K562 (cell line): ENCODE measurements around the gene WDR86. TPM values are rescaled to one million over a fixed set of nuclear protein-coding genes. Genes with fewer than 3 reads are reported as not detected.
A peak's percentile ranks its signal among the peaks of the same experiment; 100 is the strongest.

Source experiments
- ATAC-seq: fragments of 200-7000 bp; cut with Tn5 transposase; 3 replicates; pipeline ENCODE4 v1.9.1; 2020; ENCODE audit warnings: moderate library complexity
- BruUV-seq: library from RNA; stranded (reverse); fragments of 400-500 nt; replicated peaks from 2 replicates; lab custom pipeline; 2021; lab: Mats Ljungman, UMichigan
- CTCF ChIA-PET: fragments of 300-600 bp; formaldehyde crosslinking; extraction: SDS; loops from one replicate; lab custom pipeline; 2021; ENCODE audit warnings: low intra/inter-chr PET ratio; lab: Yijun Ruan, JAX
- POLR2A ChIA-PET: fragments of 300-600, 350-650 bp; sonication (Branson Sonifier 250); formaldehyde crosslinking; extraction: SDS; loops from one replicate; lab custom pipeline; 2021; ENCODE audit warnings: antibody characterized with exemption, inconsistent platforms; lab: Yijun Ruan, JAX
- DNase-seq, 4 experiments: peaks; one replicate each; pipeline versions ENCODE4 v3.0.0 to v3.0.0-alpha.2; 2011 to 2018; ENCODE audit warnings: low spot score in 3 of 4, mixed read lengths in 3 of 4; ENCODE audit errors: extremely low read depth in 1 of 4
- FAIRE-seq: peaks from 2 replicates; lab custom pipeline; 2011; peaks lifted over from hg19 to GRCh38; lab: Jason Lieb, UNC
- H2AFZ ChIP-seq: 2 replicates; pipeline ENCODE4 v1.6.0; 2011; ENCODE audit warnings: low read depth, low read length, control low read depth, inconsistent platforms
- H3K27ac ChIP-seq: fragments of 200-600 bp; 3 replicates; pipeline ENCODE4 v1.8.0; 2011; ENCODE audit warnings: low read depth, mild to moderate bottlenecking, control low read depth, inconsistent platforms, low read length, moderate library complexity, mixed read lengths; ENCODE audit errors: extremely low read depth
- H3K27me3 ChIP-seq, 2 experiments: fragments of 300-600 bp in 1 of 2; 2 replicates in 1 of 2; 3 replicates in 1 of 2; pipeline versions ENCODE4 v1.6.0 to v1.8.0; 2011; ENCODE audit warnings: inconsistent platforms in 2 of 2, low read length in 2 of 2, mild to moderate bottlenecking in 1 of 2, mixed read lengths in 1 of 2, moderate library complexity in 1 of 2; ENCODE audit not compliant: control insufficient read depth in 2 of 2, insufficient read depth in 2 of 2
- H3K36me3 ChIP-seq: fragments of 300-600 bp; 3 replicates; pipeline ENCODE4 v1.8.0; 2011; ENCODE audit warnings: mild to moderate bottlenecking, low read length, inconsistent platforms; ENCODE audit not compliant: control insufficient read depth, insufficient read depth
- H3K4me1 ChIP-seq, 2 experiments: fragments of 200-600 bp in 1 of 2; replicated peaks in 1 of 2; 2 replicates in 1 of 2; 3 replicates in 1 of 2; pipeline versions ENCODE4 v1.5.1 to v1.8.0; 2011; ENCODE audit warnings: inconsistent platforms in 2 of 2, low read length in 2 of 2, mild to moderate bottlenecking in 1 of 2, mixed read lengths in 1 of 2, moderate library complexity in 1 of 2; ENCODE audit not compliant: control insufficient read depth in 2 of 2, insufficient read depth in 2 of 2
- H3K4me2 ChIP-seq: 2 replicates; pipeline ENCODE4 v1.6.1; 2011; ENCODE audit warnings: low read length, control low read depth, inconsistent platforms, mixed read lengths; ENCODE audit not compliant: insufficient read depth
- H3K4me3 ChIP-seq: fragments of 200-600 bp; sonication (generic), shearing (Covaris generic); 2 replicates; pipeline ENCODE4 v1.5.1; 2016; ENCODE audit warnings: control low read depth, inconsistent platforms
- H3K79me2 ChIP-seq: fragments of 200-600 bp; 3 replicates; pipeline ENCODE4 v1.8.0; 2011; ENCODE audit warnings: low read length, inconsistent platforms; ENCODE audit not compliant: control insufficient read depth, insufficient read depth
- H3K9ac ChIP-seq, 2 experiments: 2 replicates each; pipeline versions ENCODE4 v1.6.0 to v1.6.1; 2011; ENCODE audit warnings: low read depth in 2 of 2, low read length in 2 of 2, control low read depth in 1 of 2, inconsistent platforms in 1 of 2, mild to moderate bottlenecking in 1 of 2, mixed read lengths in 1 of 2; ENCODE audit not compliant: insufficient read depth in 1 of 2
- H3K9me1 ChIP-seq: one replicate; pipeline ENCODE4 v1.6.0; 2011; ENCODE audit warnings: inconsistent platforms, mild to moderate bottlenecking, low read length, moderate library complexity; ENCODE audit not compliant: control insufficient read depth, insufficient read depth
- H3K9me3 ChIP-seq: replicated peaks from 2 replicates; pipeline ENCODE4 v1.5.1; 2011; ENCODE audit warnings: low read depth, low read length, inconsistent platforms; ENCODE audit not compliant: control insufficient read depth, insufficient read depth
- H4K20me1 ChIP-seq: replicated peaks from 2 replicates; pipeline ENCODE4 v1.6.1; 2011; ENCODE audit warnings: low read length, inconsistent platforms, mixed read lengths; ENCODE audit not compliant: control insufficient read depth, insufficient read depth
- CBX8 ChIP-seq: fragments of 200-600 bp; sonication (generic); IDR thresholded peaks from 2 replicates; pipeline ENCODE4 v1.6.1; 2012; ENCODE audit warnings: borderline replicate concordance, mixed run types, low read depth, mild to moderate bottlenecking, moderate library complexity, mixed read lengths, low read length, control low read depth, inconsistent platforms; ENCODE audit not compliant: poor library complexity, severe bottlenecking; ENCODE audit errors: extremely low read depth
- CC2D1A ChIP-seq: fragments of 450-650 bp; IDR thresholded peaks from 2 replicates; pipeline ENCODE4 v1.6.1; 2017; ENCODE audit warnings: mild to moderate bottlenecking
- HEY1 ChIP-seq: fragments of 250-450 bp; sonication (Bioruptor Pico); IDR thresholded peaks from 2 replicates; pipeline ENCODE4 v1.5.0; 2020; ENCODE audit warnings: mild to moderate bottlenecking, moderate library complexity, borderline replicate concordance
- HNRNPUL1 ChIP-seq: fragments of 200-400 bp; formaldehyde crosslinking; IDR thresholded peaks from 2 replicates; pipeline ENCODE4 v1.6.1; 2017; ENCODE audit warnings: low read length
- KDM1A ChIP-seq, 2 experiments: fragments of 450-650 bp; IDR thresholded peaks; 2 replicates each; pipeline ENCODE4 v1.6.1; 2016; ENCODE audit warnings: mild to moderate bottlenecking in 2 of 2
- MYBL2 ChIP-seq, 2 experiments: fragments of 450-650 bp in 1 of 2; sonication (generic) in 1 of 2; formaldehyde crosslinking in 1 of 2; IDR thresholded peaks; 2 replicates each; pipeline versions ENCODE4 v1.6.1 to v1.8.1; 2017 to 2022; ENCODE audit warnings: borderline replicate concordance in 1 of 2, inconsistent platforms in 1 of 2, low read depth in 1 of 2, mild to moderate bottlenecking in 1 of 2, missing genetic modification reagents in 1 of 2, moderate library complexity in 1 of 2
- PBX2 ChIP-seq, 2 experiments: IDR thresholded peaks in 1 of 2; conservative IDR thresholded peaks in 1 of 2; 2 replicates each; pipeline ENCODE4 v1.6.1; 2016; ENCODE audit warnings: low read depth in 2 of 2, mild to moderate bottlenecking in 1 of 2, missing compliant biosample characterization in 1 of 2, missing genetic modification characterization in 1 of 2, moderate library complexity in 1 of 2
- RAD21 ChIP-seq, 2 experiments: fragments of 250-450 bp in 1 of 2; fragments of 450-650 bp in 1 of 2; sonication (Bioruptor Pico) in 1 of 2; formaldehyde crosslinking in 1 of 2; IDR thresholded peaks in 1 of 2; conservative IDR thresholded peaks in 1 of 2; 2 replicates each; pipeline versions ENCODE4 v1.4.0 to v1.8.0; 2020 to 2022; ENCODE audit warnings: mild to moderate bottlenecking in 2 of 2, moderate library complexity in 1 of 2
- SMAD3 ChIP-seq: fragments of 450-650 bp; formaldehyde crosslinking; conservative IDR thresholded peaks from 2 replicates; pipeline ENCODE4 v1.4.0; 2020; ENCODE audit warnings: mild to moderate bottlenecking
- THAP7 ChIP-seq: fragments of 250-450 bp; sonication (Bioruptor Pico); IDR thresholded peaks from 2 replicates; pipeline ENCODE4 v1.5.0; 2021
- TRIM25 ChIP-seq: fragments of 450-650 bp; IDR thresholded peaks from 2 replicates; pipeline ENCODE4 v1.7.0; 2016; ENCODE audit warnings: borderline replicate concordance
- ZBTB43 ChIP-seq: sonication (generic); formaldehyde crosslinking; IDR thresholded peaks from 2 replicates; pipeline ENCODE4 v1.8.0; 2023; ENCODE audit warnings: mild to moderate bottlenecking, missing genetic modification reagents
- WGBS: fragments of 100-300 bp; shearing (Covaris generic); methylation state at CpG from one replicate; pipeline ENCODE4 v1.1.6; 2016; ENCODE audit warnings: low coverage, mixed read lengths; ENCODE audit not compliant: insufficient coverage; ENCODE audit errors: missing lambda C conversion rate; 5-methylcytosine and 5-hydroxymethylcytosine counted together
- in situ Hi-C: fragments of 300-500 bp; cut with MboI; formaldehyde crosslinking; loops from 4 replicates; pipeline ENCODE4 v1.15.0; 2018; ENCODE audit warnings: inconsistent platforms, mixed read lengths
- intact Hi-C: fragments of 100-400 bp; cut with micrococcal nuclease; formaldehyde crosslinking; loops from 2 replicates; pipeline ENCODE4 v1.14.2; 2022
- polyA plus RNA-seq, 8 experiments: library from polyadenylated mRNA; depleted of rRNA in 4 of 8; stranded (reverse) in 5 of 8; unstranded in 3 of 8; fragments of >200 nt; fragmentation: Nextera tagmentation in 2 of 8; fragmentation: Illumina TruSeq in 1 of 8; extraction: Ambion mirVana in 2 of 8; extraction: Trizol in 1 of 8; gene quantifications; 2 replicates each; pipeline versions ENCODE4 v1.2.1 to v1.2.3, GENCODE V29; 2011 to 2014; ENCODE audit warnings: inconsistent platforms in 1 of 8, missing spikeins in 1 of 8
- total RNA-seq, 7 experiments: library from RNA; depleted of rRNA in 6 of 7; stranded (reverse); fragments of >200 nt in 6 of 7; fragmentation: Illumina TruSeq in 2 of 7; extraction: Trizol in 2 of 7; gene quantifications; 2 replicates each; pipeline versions ENCODE4 v1.2.1 to v1.2.3, GENCODE V29; 2011 to 2021; ENCODE audit warnings: low replicate concordance in 1 of 7

Gene WDR86
- total and polyA plus RNA-seq, 9 of the 15 experiments (the other 6 are each of a cell fraction or from before 2014, with no cell fraction given): 0.24 TPM; not detected in 8

GRCh38 chr7:151416112-151416940 lies 6.5 kb upstream of the WDR86 start:
- ChIA-PET POLR2A (interaction anchor here (0.9 kb wide), 1 partner anchor 9 kb away, joined by 4 read pairs; no protein-coding TSS in a partner anchor), CTCF (no interaction called here)
- Histone ChIP-seq H3K27me3 (peaks cover 4 to 10% of the 10 kb centered on the region in 2 experiments; a peak in 3 of 5 replicates), H3K79me2 (no peaks in the 10 kb centered on the region), H3K9me3 (peaks cover 8% of the 10 kb centered on the region; the same call in 1 of the 2 replicates), H3K9me1 (no peaks in the 10 kb centered on the region), H3K4me2 (no peak overlapping the region), H4K20me1 (no peaks in the 10 kb centered on the region), H3K36me3 (no peaks in the 10 kb centered on the region), H3K4me1 (peaks cover 5 to 6% of the 10 kb centered on the region in 2 experiments), H3K27ac (no peak overlapping the region), H3K9ac (no peak overlapping the region; a peak in 1 of 4 replicates), H3K4me3 (no peak overlapping the region), H2AFZ (peak overlapping the region; percentile 49; the same call in 1 of the 2 replicates)
- WGBS: 38% methylated on average over 10 of the region's 10 CpGs
- intact Hi-C loops (no loop called here), in situ Hi-C loops (no loop called here)
- FAIRE-seq (no peak), ATAC-seq (no peak), DNase-seq (no peak)
- BruUV-seq: no TSS peak
- TF ChIP-seq SMAD3 (CRISPR knock-in tag): no peak
- TF ChIP-seq HNRNPUL1: no peak
- no peak for TF ChIP-seq THAP7 (CRISPR knock-in tag)
- no peak for TF ChIP-seq PBX2 (CRISPR knock-in tag; IDR thresholded peaks at IDR 0.05; ENCODE audit: low read depth)
- TF ChIP-seq PBX2 (tag; conservative IDR thresholded peaks at IDR 0.05; ENCODE audit: low read depth): no peak
- no peak for TF ChIP-seq HEY1 (CRISPR knock-in tag)
- no peak for TF ChIP-seq MYBL2 (IDR thresholded peaks at IDR 0.05; ENCODE audit: low read depth)
- no peak for TF ChIP-seq MYBL2 (CRISPR knock-in tag; IDR thresholded peaks at IDR 0.05; ENCODE audit: borderline replicate concordance)
- TF ChIP-seq ZBTB43 (CRISPR knock-in tag): no peak
- TF ChIP-seq RAD21 (CRISPR knock-in tag; conservative IDR thresholded peaks at IDR 0.05 in 1 of 2, IDR thresholded peaks at IDR 0.05 in 1 of 2): no peak
- no peak for TF ChIP-seq TRIM25
- no peak for TF ChIP-seq CC2D1A
- TF ChIP-seq KDM1A (IDR thresholded peaks at IDR 0.05): no peak
- TF ChIP-seq CBX8: no peak
